ENCODE data around the gene PDP2. TPM values are rescaled to one million over a fixed set of nuclear protein-coding genes. Genes with fewer than 3 reads are reported as not detected.

PDP2 gene
- total and polyA plus RNA-seq, 9 of the 15 experiments (the other 6 are each of a cell fraction or from before 2014, with no cell fraction given) = 2.5 to 24.3 (median 7.2) TPM

DNA sequence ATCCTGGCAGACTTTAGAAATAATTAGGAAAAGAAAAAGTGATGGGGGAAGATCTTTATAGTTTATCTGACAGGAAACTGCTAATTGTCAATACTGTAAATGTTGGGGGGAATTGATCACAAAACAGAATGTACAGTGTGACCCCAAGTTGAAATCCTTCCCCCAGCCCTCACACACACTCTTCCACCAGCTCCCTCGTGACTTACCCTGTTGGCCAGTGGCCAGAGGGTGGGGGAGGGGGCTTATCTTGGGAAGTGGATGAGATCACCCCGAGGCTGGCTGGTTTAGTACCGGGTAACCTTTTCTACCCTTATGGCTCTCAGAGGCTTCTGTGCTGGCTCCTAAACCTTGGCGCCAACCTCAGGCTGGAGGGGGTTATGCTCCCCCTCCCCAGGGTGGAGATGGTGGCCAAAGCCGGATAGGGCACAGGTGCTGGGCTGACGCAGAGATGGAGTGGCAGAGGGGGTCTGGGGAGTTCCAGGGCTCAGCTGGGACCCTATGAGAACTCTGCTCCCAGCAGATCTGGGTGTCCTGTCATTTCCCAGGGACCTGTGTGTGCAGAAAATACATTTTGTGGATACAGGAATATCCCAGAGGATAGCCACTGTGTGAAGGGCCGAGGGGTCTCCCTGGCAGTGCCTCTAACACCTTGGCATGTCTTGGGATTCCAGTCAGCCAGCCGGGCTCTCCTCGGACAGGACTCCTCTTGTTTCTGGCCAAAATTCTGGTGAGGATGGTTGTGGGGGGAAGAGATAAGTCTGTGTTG is 19.8 kb downstream of the PDP2 start (continued):
- TF ChIP-seq, protein P1, sequence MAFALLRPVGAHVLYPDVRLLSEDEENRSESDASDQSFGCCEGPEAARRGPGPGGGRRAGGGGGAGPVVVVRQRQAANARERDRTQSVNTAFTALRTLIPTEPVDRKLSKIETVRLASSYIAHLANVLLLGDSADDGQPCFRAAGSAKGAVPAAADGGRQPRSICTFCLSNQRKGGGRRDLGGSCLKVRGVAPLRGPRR (CRISPR knock-in tag; IDR thresholded peaks at IDR 0.05) = no peak
- TF ChIP-seq ETS2 (tag; IDR thresholded peaks at IDR 0.05; ENCODE audit: borderline replicate concordance, poor library complexity, severe bottlenecking) (no peak), RBM34 (IDR thresholded peaks at IDR 0.05; ENCODE audit: borderline replicate concordance, insufficient read depth, low read length) (no peak), ZC3H11A (IDR thresholded peaks at IDR 0.05; ENCODE audit: low read depth, low read length) (no peak), TFAP4 (CRISPR knock-in tag; IDR thresholded peaks at IDR 0.05; ENCODE audit: borderline replicate concordance) (peak; percentile 65; the same call in 1 of the 2 replicates), PREB (CRISPR knock-in tag; IDR thresholded peaks at IDR 0.05) (peak; percentile 43; the same call in 1 of the 2 replicates), WHSC1 (IDR thresholded peaks at IDR 0.05; ENCODE audit: low read length) (no peak), YY1 (IDR thresholded peaks at IDR 0.05; ENCODE audit: borderline replicate concordance in 1 of 3, control insufficient read depth in 1 of 3, extremely low read depth in 1 of 3, insufficient read depth in 3 of 3, insufficient read length in 1 of 3, insufficient replicate concordance in 2 of 3, low read depth in 1 of 3, low read length in 2 of 3) (peak in 1 of 3 experiments; percentile 14), MNT (conservative IDR thresholded peaks at IDR 0.05) (peak; percentile 43 to 74), POLR2AphosphoS5 (IDR thresholded peaks at IDR 0.05; ENCODE audit: control insufficient read depth, insufficient read depth, low read depth, low read length) (peak; percentile 92), E2F1 (CRISPR knock-in tag; IDR thresholded peaks at IDR 0.05) (no peak), MAFF (IDR thresholded peaks at IDR 0.05; ENCODE audit: low read length) (no peak), THRA (IDR thresholded peaks at IDR 0.05) (no peak), ZNF197 (CRISPR knock-in tag; IDR thresholded peaks at IDR 0.05; ENCODE audit: low read depth) (peak; percentile 91; the same call in 1 of the 2 replicates), ZNF445 (CRISPR knock-in tag; IDR thresholded peaks at IDR 0.05; ENCODE audit: low read depth) (0 out of 2 replicates have a peak, but pooled peaks have one; percentile 7), GATAD2B (IDR thresholded peaks at IDR 0.05; ENCODE audit: borderline replicate concordance) (peak; percentile 86; the same call in 1 of the 2 replicates), POLR2B (IDR thresholded peaks at IDR 0.05; ENCODE audit: low read depth, partially characterized antibody) (peak; percentile 60), ARID1B (IDR thresholded peaks at IDR 0.05) (peak; percentile 84), PML (IDR thresholded peaks at IDR 0.05; ENCODE audit: low read length) (peak; percentile 69; the same call in 1 of the 2 replicates)

All from K562 (cell line).